ENCODE data around the gene LETM1. TPM values are rescaled to one million over a fixed set of nuclear protein-coding genes. Genes with fewer than 3 reads are reported as not detected.

The LETM1 gene
- polyA plus RNA-seq, 12 donors = 10.6 to 22.3 (median 14.2) TPM; not detected in 1

DNA sequence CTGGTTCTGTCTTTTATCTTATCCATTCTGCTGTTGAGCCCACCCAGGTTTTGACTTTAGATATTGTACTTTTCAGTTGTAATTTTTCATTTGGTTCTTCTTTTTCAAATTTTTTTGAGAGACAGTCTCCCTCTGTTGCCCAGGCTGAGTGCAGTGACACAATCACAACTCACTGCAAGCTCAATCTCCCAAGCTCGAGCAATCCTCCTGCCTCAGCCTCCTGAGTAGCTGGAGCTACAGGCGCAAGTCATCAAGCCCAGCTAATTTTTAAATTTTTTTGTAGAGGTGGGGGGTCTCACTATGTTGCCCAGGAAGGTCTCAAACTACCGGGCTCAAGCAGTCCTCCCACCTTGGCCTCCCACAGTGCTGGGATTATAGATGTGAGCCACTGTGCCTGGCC is 25.7 kb downstream of the LETM1 start:
- no peak for DNase-seq

DNA sequence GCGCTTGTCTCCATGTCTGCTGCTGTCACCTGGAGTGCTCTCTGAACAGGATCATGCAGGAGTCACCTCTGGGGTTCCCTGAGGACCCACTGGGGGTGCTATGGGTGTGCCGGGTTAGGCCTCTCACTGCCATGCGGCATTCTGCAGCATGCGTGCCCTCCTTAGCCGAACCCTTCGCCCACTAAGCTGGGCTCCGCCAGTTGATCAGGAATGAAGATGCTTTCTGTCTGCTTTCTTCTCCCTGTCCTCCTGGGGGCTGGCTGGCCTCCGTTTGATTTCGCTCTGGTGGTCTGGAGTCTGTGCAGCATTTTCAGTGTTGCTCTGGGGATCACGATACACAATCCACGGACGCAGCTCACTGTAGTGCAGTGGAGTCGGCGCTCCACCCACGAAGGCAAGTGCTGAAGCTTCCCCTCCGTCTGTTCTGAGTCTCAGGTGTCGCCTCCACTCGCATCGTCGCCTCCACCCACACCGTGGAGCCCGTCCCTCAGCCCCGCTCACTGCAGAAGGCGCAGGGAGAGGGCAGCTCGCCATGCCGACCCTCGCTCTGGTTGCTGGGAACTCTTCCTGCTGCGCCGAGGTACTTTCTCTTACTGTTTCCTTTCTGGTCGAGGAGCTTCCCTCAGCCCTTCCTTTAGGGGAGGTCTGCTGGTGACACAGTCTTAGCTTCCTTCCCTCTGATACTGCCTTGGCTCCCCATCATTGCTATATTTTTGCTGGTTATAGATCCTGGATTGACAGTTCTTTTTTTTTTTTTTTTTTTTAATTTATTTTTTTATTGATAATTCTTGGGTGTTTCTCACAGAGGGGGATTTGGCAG is 29.2 kb downstream of the LETM1 start:
- no peak for DNase-seq

DNA sequence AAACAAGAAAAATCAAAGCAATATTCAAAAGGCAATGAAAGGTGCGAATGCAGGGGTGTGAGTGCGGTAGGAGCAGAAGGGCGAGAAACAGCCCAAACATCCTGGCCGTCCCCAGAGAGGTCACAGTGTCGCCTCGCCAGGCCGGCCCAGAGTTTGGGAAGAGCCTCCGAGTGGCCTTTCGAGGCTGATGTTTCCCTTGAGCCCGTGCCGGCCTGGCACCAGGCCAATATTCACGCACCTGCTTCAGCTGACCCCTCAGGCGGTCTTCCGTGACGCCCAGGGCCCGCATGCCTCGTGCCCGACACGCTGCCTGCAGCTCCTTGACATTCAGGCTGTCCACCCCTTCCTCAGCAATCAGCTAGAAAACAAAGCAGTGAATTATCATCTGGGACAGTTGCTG is 30.6 kb downstream of the LETM1 start:
- DNase-seq = no peak

DNA sequence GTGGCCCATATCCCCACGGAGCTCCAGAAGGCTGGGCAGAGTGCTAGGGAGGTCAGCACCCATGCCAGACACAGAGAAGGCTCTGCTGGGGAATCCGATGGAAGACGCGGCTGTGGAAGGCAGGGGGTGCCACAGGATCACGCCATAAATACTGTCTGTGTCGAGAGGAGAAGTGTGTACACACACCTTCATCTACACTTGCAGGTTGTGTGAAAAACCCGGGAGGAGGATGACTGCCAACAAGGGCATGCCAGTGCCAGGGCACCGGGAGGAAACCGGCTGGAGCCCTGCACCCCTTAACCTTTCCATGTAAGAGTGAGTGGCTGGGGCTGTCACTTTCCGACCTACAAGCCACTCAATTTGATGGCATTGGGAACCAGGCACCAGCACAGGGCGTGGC is 31.2 kb downstream of the LETM1 start:
- DNase-seq = no peak

DNA sequence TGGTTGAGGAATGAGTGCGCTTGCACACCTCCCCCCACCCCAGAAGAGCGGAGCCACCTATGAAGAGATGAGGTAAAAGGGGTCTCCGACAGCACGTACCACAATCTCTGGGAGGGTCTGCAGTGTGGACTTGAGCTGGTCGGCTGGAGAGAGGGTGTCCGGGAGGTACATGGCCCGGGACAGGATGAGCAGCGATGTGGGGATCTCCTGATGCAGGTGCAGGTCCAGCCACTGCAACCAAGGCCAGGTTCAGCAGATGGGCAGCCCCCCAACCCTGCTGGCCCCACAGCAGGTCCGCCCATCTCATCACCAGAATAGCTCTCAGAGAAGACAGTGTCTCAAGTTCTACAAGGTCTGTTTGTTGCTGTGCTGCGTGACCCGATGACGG is 32.4 kb downstream of the LETM1 start:
- DNase-seq = no peak

DNA sequence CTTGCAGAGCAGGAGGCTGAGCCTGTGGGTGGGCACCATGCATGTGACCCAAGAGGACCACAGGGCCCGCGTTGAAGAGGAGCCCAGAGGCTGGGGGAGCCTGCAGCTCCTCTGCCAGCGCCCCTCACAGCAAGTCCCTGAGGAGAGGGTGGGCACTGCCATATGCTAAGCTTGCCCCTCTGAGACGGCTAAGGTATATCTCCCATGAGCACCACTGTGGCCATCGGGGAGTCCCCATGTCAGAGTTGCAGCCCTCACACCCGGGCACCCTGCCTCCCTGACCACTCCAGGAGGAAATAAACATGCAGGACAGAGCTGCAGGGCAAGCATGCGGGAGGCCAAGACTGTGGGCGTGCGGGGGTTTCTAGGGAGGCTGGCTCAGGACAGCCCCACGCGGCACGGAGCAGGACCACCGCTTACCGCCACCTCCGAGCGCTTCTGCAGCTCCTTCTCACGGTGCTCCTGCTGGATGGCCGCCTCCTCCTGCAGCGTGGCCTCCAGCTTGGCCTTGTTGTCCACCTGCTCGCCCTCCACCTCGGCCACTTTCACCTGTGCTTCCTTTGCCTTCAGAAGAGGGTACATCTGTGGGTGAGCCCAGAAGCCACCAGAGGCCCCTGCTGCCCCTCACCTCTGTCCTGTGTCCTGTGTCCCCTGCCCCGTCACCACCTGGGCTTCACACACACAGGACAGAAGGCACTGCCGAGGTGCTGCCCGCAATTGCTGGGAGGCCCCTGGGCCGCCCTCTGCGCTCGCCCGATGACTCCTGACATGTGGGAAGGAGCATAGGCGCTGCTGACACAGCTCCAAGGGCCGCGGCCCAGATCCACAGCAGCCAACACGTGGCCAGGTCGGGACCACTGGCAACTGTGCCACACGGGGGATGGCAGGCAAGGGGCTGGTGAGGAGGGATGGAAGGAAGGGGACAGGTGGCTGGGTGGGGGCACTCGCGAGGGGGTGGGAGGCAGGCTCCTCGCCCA is 33.1 kb downstream of the LETM1 start:
- no peak for DNase-seq

DNA sequence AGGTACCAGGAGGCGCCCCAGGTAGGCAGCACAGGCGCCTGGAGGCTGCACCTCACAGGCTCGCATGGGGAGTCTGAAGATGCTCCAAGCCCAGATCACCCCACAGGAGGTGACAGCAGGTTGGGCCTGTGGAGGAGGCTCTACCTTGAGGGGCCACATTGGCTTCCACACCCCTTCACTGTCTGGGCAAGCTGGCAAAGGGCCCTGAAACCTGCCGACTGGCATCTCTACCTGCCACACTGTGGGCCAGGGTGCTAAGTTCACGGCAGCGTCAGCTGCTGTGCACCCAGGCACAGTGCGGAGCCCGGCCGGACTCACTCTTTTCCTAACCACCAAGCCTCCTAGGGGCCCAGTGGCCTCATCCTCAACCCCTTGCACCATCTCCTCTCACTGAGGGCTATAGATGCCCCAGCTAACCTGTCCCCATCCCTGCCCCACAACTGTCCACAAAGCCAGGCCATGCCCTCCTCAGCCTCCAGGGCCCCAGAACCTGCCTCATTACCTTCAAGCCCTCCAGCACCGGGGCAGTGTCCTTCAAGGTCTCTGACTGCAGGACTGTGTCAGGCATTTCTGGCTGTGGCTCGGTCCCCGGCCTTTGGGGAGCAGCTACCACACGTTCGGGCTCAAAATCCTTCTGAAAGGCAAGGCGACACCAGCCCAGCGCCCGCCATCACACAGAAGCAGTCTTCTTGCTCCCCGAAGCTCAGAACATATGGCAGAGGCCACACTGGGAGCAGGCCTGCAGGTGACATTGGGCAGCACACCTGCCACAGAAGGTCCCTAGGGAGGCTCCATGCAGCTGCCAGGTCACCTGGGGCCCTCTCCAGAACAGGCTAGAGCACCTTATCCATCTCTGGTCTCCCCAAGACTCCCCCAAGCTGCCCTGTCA is 34.0 kb downstream of the LETM1 start:
- no peak for DNase-seq

DNA sequence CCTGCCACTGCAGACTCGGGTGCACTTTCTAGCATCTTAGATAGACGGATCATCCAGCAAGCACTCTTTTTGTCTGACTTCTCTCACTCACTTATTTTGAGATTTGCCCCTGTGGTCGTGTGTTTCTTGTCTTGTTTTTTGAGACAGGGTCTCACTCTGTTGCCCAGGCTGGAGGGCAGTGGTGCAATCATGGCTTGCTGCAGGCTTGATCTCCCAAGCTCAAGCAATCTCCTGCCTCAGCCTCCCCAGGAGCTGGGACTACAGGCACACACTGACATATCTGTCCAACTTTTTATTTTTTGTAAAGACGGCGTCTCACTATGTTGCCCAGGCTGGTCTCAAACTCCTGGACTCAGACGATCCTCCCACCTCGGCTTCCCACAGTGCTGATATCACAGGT is 36.1 kb downstream of the LETM1 start:
- no peak for DNase-seq

DNA sequence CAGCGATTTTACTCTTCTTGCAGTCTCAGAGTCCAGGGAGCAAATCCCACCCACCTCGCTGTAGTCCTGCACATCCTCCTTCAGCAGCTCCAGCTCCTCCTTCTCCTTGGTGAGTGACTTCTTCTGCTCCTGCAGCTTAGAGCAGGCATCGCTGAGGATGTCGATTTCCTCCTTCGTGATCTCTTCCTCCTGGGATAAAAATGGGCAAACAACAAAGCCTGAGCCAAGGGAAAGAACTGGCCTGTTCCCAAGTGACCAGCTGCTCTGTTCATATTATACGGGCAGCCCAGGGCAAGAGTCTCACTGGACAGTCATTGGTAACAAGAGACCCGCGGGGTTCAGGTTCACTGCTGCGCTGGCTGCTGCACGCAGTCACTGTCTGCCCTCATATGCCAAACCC is 36.7 kb downstream of the LETM1 start:
- peak; percentile 20 for DNase-seq

DNA sequence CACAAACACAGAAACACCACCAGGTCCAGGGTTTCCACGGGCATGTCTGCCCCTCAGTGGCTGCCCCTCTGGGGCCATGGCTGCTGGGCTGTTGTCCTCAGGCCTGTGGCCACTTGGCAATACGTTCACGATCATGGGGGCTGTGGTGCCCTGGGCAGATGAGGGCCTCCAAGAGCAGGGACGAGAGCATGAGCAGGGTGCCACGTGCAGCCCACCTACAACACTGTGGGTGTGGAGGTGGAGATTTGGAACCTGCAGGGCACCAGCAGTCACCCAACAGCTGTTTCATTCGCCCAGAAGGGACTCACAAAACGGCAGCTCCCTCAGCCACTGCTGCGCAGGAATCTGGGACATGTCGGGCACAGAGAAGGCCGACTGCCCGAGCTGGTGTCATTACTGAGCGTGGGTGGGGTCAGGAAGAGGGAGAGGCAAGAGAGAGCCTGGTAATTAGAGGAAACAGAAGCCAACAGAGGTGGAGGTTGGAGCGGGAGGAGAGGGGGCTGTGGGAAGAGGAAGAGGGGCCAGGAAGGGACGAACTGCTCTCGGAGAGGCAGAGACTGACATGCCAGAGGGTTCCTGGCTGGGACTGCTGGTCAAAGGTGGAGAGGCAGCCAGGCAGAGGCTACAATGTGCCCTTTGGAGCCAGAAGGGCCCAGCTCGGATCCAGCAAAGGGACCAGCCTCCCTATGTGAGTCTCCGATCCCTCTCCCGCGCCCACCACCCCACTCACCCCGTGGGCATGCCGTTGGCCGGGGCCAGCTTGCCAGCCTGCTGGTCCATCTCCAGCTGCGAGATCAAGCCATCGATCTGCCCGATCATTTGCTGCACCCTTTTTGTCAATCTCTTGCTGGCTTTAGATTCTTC is 39.7 kb downstream of the LETM1 start:
- no peak for DNase-seq

DNA sequence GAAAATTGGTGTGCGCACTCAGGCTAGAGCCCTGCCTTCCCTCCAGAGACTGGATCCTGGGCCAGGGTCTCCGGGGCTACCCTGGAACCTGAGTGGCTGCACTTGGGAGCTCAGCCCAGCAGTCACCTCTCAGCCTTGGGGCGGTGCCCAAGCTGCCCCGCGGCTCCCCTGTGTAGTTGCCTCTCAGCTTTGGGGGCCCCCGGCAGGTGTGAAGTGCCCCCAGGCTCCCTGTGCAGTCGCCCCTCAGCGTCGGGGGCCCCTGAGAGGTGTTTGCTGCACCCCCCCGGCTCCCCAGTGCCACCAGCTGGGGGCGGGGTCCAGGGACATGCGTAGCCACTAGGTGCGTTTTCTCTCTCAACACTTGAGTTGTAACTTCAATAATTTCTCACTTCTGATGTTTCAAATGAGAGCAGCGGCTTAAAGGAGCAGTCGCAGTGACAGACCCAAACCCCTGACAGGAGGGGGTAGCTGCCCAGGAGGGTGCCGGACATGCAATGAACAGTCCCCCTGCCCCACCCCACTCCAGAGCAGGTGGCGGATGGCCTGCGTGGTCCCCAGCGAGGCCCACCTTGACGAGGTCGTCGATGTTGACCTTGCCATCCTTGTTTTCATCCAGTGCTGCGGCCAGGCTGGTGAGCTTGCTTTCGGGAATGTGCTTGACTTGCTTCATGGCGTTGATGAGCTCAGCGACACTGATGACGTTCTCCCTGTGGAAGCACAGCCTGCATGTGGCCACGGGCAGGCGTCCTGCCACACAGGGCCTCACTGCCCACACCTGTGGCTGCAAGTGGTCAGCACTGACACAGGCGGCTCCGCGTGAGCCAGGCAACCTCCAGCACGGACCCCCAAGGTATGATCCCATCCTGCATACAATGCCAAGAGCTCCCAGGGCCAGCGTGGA is 40.6 kb downstream of the LETM1 start:
- DNase-seq = no peak

DNA sequence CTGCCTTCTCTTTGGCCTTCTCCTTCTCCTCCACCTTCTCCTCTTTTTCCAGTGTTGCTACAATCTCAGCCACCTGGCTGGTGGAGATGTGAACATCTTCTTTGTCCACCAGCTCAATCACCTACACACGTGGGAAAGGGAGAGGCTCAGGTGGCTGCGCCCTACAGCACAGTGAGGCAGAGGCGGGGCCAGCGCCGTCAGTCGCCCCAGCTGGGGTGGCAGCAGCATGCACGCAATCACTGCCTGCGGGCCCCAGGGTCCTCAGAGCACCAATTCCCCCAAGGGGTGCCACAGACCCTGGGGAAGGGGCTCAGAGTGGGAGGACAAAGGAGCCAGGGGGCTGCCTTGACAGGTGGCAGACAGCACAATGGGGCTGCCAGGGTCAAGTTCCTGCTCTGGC is 41.5 kb downstream of the LETM1 start:
- no peak for DNase-seq

DNA sequence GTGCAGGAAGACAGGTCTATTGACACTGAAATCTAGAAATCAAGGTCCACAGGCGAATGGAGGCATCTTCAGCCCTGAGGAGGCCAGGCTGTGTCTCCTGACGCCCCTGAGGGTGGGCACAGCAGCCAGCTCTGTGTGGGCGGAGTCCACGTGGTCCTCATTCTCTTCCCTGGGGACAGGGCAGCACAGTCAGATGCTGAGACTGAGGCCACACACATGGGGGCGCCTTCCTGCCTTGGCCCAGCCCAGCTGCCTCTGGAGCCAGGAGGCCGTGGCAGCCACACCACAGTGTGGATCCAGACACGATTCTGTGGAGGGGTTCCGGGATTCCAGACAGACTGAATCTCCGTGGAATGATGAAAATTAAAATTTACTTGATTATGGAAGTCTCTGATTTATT is 42.0 kb downstream of the LETM1 start:
- no peak for DNase-seq

DNA sequence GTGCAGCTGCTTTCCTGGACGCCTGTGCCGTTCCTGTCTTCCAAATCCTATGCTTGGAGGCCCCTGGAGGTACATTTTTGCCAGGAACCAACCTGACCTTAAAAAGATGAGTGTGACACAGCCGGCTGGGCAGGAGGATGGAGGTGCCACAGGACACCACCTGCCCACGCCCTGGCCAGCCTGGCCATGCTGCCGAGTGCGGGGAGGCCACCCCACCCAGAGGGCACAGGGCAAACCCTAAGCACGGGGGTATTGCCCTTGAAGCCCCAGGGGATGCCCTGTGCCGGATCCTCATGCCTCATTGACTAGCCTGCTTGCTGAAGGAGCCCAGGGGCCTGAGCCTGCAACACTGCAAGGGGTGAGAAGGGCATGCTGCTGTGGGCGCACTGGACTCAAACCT is 42.7 kb downstream of the LETM1 start:
- no peak for DNase-seq

DNA sequence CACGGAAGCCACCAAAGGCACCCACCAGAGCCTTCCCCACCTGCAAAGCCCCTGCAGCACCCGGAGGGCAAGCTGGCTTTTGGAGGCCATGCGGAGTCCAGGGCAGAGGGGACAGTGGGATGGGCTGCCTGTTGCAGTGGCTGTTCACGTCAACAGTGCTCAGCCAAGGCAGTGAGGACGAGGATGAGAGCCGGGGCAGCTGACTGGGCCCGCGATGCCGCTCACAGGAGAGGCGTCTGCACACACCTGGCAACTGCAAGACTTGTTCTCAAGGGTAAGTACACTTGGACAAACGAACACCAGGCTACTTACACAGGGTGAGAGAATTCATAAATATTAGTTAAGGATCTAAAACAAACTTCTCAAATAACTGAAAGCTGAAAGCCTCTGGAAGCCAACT is 43.2 kb downstream of the LETM1 start:
- no peak for DNase-seq

DNA sequence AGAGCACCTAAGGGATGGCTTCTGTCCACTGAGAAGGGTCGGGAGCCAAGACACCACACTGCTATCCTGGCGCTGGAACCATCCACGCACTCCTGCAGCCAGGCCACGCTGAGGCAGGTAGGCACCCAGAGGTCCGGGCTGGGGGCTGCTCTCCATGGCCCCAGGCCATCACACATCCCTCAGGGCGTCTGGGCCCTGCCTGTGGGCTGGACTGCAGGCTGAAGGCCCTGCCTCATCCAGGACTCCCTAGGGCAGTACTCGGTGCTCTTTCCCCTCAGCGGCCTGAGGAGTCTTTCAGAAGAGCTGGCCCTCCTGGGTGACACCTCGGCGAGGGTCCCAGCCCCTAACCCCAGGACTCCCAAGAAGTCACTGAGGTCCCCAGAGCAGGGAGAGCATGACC is 45.2 kb downstream of the LETM1 start:
- no peak for DNase-seq

DNA sequence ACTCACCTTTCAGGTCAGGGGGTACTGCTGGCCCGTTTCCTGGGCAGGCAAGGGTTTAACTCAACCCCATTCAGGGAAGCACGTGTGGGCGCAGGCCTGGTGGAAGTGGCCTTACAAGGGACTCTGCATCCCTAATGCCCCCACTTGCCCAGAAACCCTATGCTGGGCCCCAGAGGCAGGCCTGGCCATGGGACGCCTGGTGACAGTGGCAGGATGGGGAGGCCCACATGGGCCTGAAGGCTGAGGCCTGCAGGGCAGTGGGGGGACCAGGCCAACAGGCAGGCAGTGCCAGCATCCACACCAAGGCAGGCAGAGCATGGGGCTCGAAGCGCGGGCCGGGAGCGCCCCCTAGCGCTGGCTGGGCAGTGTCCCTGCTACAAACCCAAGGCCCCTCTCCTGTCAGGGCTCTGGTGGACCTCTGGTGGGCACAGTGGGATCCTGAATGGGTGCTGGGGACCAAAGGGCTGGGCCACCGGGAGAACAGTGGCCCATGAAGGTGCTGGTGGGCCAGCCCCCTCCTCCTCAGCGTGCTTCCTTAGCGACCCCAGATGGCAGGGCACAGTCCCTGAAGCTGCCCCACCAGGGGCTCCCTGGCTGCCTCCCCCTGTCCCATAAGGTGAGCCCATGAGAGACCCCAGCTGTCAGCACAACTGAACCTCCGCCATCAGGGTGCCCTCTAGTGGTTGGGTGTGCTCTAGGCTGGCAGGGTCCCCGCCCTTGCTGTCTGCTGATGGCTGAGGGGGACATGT is 46.0 kb downstream of the LETM1 start:
- DNase-seq = peak; percentile 42

DNA sequence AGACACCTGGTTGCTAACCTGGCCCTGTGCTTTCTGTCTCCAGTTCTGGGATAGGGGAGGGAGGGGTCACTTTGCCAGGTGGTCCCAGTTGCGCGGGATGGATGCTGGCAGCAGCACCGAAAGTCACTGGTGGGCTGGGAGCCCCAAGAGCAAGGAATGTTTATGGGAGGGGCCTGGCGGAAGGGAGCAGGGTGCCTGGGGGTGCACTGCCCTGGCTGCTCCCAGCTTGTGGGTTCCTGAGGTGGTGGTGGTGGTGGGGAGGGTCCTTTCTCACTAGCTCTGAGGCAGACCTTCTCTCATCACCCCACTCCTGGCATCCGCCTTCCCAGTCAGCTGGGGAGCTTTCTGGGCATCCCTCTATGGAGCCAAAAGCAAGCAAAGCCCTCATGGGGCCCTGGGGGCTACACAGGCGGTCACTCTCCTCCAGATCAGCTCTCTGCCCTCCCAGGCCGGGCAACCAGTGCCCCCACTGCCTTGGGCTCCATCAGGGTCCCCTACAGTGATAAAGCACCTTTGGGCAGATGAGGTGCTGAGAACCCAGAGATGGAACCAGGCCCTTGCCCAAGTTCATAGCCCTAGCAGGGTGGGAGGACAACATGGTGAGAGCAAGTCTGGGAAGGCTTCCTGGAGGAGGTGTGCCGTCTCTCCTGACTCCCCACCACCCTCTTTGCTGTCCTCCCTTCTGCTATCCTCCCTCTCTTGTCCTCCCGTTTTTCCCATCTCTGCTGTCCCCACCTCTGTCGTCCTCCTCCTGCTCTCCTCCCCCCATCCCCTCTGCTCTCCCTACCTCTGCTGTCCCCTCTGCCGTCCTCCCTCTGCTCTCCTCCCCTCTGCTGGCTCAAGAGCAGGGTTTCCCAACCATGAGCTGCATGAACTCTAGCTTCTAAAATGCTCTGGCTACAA is 46.9 kb downstream of the LETM1 start:
- no peak for DNase-seq
